ENCODE results near the gene LEF1. TPM values are rescaled to one million over a fixed set of nuclear protein-coding genes. Genes with fewer than 3 reads are reported as not detected.

Gene LEF1
- total and polyA plus RNA-seq, 2 of the 8 experiments (the other 6 are each of a cell fraction or from before 2014, with no cell fraction given), result 2.6 to 5.2 TPM

- no peak overlapping the region for H4K91ac ChIP-seq (replicated peaks; ENCODE audit: insufficient read length, low read length)
- DNase-seq (ENCODE audit: low read depth in 1 of 2, low spot score in 2 of 2) (no peak), FAIRE-seq (no peak)
- no peak overlapping the region for H4K5ac ChIP-seq (ENCODE audit: insufficient read length, low read depth, low read length)
- no peaks in the 10 kb centered on the region for H4K20me1 ChIP-seq (replicated peaks in 1 of 2; ENCODE audit: control insufficient read depth in 1 of 2, insufficient read depth in 2 of 2, low read length in 2 of 2)
- no peaks in the 10 kb centered on the region for H3K9me3 ChIP-seq (ENCODE audit: insufficient read depth in 2 of 2, low read depth in 1 of 2, low read length in 1 of 2)
- no peak overlapping the region for H2BK20ac ChIP-seq (ENCODE audit: low read length)
- POLR2A ChIA-PET (ENCODE audit: partially characterized antibody), result interaction anchor here (2.1 kb wide), 1 partner anchor 10 kb away, joined by 6 read pairs; no protein-coding TSS in a partner anchor
- no peak overlapping the region for H3K9ac ChIP-seq (replicated peaks in 1 of 4; ENCODE audit: extremely low read depth in 1 of 4, low read depth in 3 of 4, low read length in 3 of 4)
- H3K23ac ChIP-seq (ENCODE audit: insufficient read length), result no peak overlapping the region
- H3K36me3 ChIP-seq (ENCODE audit: control insufficient read depth in 2 of 4, insufficient read depth in 4 of 4, low read length in 3 of 4), result no peaks in the 10 kb centered on the region
- no peak overlapping the region for H4K8ac ChIP-seq (ENCODE audit: extremely low read depth, insufficient read depth, low read length)
- no peaks in the 10 kb centered on the region for H3K79me2 ChIP-seq (ENCODE audit: control insufficient read depth in 1 of 2, insufficient read depth in 2 of 2, low read length in 2 of 2)
- no peak overlapping the region for H3K4me2 ChIP-seq (ENCODE audit: insufficient read depth in 1 of 2, low read depth in 2 of 2, low read length in 2 of 2)
- no peak overlapping the region for H2BK12ac ChIP-seq (ENCODE audit: low read depth, low read length)
- H3K27me3 ChIP-seq (replicated peaks in 1 of 4; ENCODE audit: control insufficient read depth in 3 of 4, extremely low read depth in 1 of 4, insufficient read depth in 3 of 4, low read length in 3 of 4), result 0 out of 7 replicates have a peak, but pooled peaks cover 0 to 2% (median 0%) of the 10 kb centered on the region in 4 experiments
- peaks cover 0 to 2% (median 2%) of the 10 kb centered on the region in 4 experiments; a peak in 3 of 7 replicates for H3K4me1 ChIP-seq (replicated peaks in 1 of 4; ENCODE audit: control insufficient read depth in 3 of 4, insufficient read depth in 4 of 4, low read length in 3 of 4)
- 93% methylated on average over 3 of the region's 3 CpGs; no CpG with 5 or more reads in 1 of the 2 experiments for WGBS, 2 experiments (ENCODE audit: extremely low coverage in 1 of 2, insufficient coverage in 1 of 2, insufficient read length in 1 of 2, insufficient replicate concordance in 2 of 2, low coverage in 1 of 2, low lambda C conversion rate in 2 of 2, missing lambda C conversion rate in 1 of 2)
- H2BK120ac ChIP-seq (replicated peaks; ENCODE audit: low read depth, low read length), result no peak overlapping the region
- no peak overlapping the region for H2BK15ac ChIP-seq (ENCODE audit: low read length)
- CTCF ChIA-PET (ENCODE audit: partially characterized antibody), result interaction anchor here (0.7 to 3.9 kb wide), 4 partner anchors 10 to 141 kb away, joined by 3 to 20 read pairs (median 4); no protein-coding TSS in a partner anchor
- H2BK5ac ChIP-seq (ENCODE audit: low read depth, low read length), result no peak overlapping the region
- H3K18ac ChIP-seq (ENCODE audit: extremely low read depth, low read length), result no peak overlapping the region
- H3K79me1 ChIP-seq (ENCODE audit: low read depth, low read length), result no peaks in the 10 kb centered on the region
- no peak overlapping the region for H3K27ac ChIP-seq (ENCODE audit: low read depth, low read length)
- no peak overlapping the region for H3K4ac ChIP-seq (replicated peaks; ENCODE audit: insufficient read length, low read depth, low read length)
- no peak overlapping the region for H2AFZ ChIP-seq (ENCODE audit: low read length)
- H2AK5ac ChIP-seq (ENCODE audit: low read depth, low read length), result no peak overlapping the region
- no peaks in the 10 kb centered on the region for H3K23me2 ChIP-seq (ENCODE audit: low read depth, low read length)
- no peak overlapping the region for H3K56ac ChIP-seq (replicated peaks; ENCODE audit: insufficient read length, low read depth, low read length)
- H3K14ac ChIP-seq (ENCODE audit: insufficient read length), result no peak overlapping the region
- no peak overlapping the region for H3K4me3 ChIP-seq (ENCODE audit: extremely low read depth in 1 of 4, insufficient read depth in 2 of 4, low read depth in 3 of 4, low read length in 4 of 4)
- TF ChIP-seq CBX8 (IDR thresholded peaks at IDR 0.05; ENCODE audit: borderline replicate concordance, low read depth, low read length) (no peak), BCL11A (IDR thresholded peaks at IDR 0.05; ENCODE audit: low read depth in 2 of 2, low read length in 2 of 2) (no peak), HDAC2 (IDR thresholded peaks at IDR 0.05; ENCODE audit: borderline replicate concordance in 1 of 2, low read depth in 2 of 2, low read length in 2 of 2) (no peak), NRF1 (IDR thresholded peaks at IDR 0.05; ENCODE audit: low read depth, low read length) (no peak), RBBP5 (IDR thresholded peaks at IDR 0.05; ENCODE audit: borderline replicate concordance, low read depth, low read length) (no peak), FOSL1 (IDR thresholded peaks at IDR 0.05; ENCODE audit: insufficient read depth, low read depth, low read length) (no peak), CBX5 (IDR thresholded peaks at IDR 0.05; ENCODE audit: low read depth, low read length) (no peak), RAD21 (IDR thresholded peaks at IDR 0.05 in 1 of 2, conservative IDR thresholded peaks at IDR 0.05 in 1 of 2; ENCODE audit: low read depth in 2 of 2, low read length in 2 of 2) (no peak)
These were observed 123.1 kb downstream of the LEF1 start for GRCh38 chr4:108045687-108046024.

All from H1 (cell line).